Progenitor cell of endocrine pancreas (in vitro differentiated cells): ENCODE data around the gene AGRP. TPM values are rescaled to one million over a fixed set of nuclear protein-coding genes. Genes with fewer than 3 reads are reported as not detected.

ENCODE experiments used
- DNase-seq: peaks from one replicate; pipeline ENCODE4 v3.0.0; 2021; ENCODE audit warnings: low spot score; ENCODE audit not compliant: unreplicated experiment
- H3K27ac Mint-ChIP-seq: 2 replicates; pipeline ENCODE4 v1.8.0; 2021; ENCODE audit warnings: mild to moderate bottlenecking, moderate library complexity, mixed read lengths
- H3K27me3 Mint-ChIP-seq: 2 replicates; pipeline ENCODE4 v1.8.0; 2021; ENCODE audit warnings: mixed read lengths
- H3K36me3 Mint-ChIP-seq: 2 replicates; pipeline ENCODE4 v1.8.0; 2022; ENCODE audit warnings: mixed read lengths; ENCODE audit not compliant: insufficient read depth
- H3K4me1 Mint-ChIP-seq: 2 replicates; pipeline ENCODE4 v1.8.0; 2021; ENCODE audit warnings: low read depth, mixed read lengths
- H3K4me3 Mint-ChIP-seq: 2 replicates; pipeline ENCODE4 v1.8.0; 2021; ENCODE audit warnings: low read depth, mild to moderate bottlenecking, moderate library complexity, mixed read lengths
- H3K9me3 Mint-ChIP-seq: 2 replicates; pipeline ENCODE4 v1.8.0; 2021; ENCODE audit warnings: low read depth, mixed read lengths
- total RNA-seq: library from RNA; stranded (reverse); gene quantifications from 2 replicates; pipeline ENCODE4 v1.2.1, GENCODE V29; 2021
- TF ChIP-seq, protein P1 (sequence below): fragments of 200-600 bp; sonication (generic); IDR thresholded peaks from one replicate; pipeline ENCODE4 v1.5.0; 2021; ENCODE audit warnings: antibody characterized with exemption, mild to moderate bottlenecking; ENCODE audit not compliant: unreplicated experiment

The AGRP gene
- total RNA-seq, 1 donor from 2014 or later, result not detected

DNA sequence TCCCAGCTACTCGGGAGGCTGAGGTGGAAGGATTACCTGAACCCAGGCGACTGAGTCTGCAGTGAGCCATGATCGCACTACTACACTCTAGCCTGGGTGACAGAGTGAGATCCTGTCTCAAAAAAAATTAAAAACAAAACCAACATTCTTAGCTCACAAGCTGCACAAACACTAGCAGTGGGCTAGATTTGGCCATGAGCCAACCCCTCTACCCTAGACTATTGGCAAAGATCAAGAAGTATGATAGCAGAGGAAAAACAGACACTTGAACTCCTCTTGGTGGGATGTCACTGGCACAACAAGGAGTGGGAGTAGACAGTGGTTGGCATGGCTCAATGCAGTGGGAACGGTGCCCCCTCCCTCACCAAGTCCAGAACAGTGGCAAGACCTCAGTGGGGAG lies 25.7 kb upstream of the AGRP start:
- Mint-ChIP-seq H3K27me3 (peaks cover 22% of the 10 kb centered on the region), H3K36me3 (no peaks in the 10 kb centered on the region), H3K9me3 (no peaks in the 10 kb centered on the region), H3K4me3 (no peak overlapping the region), H3K27ac (no peak overlapping the region), H3K4me1 (no peaks in the 10 kb centered on the region)
- TF ChIP-seq, protein P1, sequence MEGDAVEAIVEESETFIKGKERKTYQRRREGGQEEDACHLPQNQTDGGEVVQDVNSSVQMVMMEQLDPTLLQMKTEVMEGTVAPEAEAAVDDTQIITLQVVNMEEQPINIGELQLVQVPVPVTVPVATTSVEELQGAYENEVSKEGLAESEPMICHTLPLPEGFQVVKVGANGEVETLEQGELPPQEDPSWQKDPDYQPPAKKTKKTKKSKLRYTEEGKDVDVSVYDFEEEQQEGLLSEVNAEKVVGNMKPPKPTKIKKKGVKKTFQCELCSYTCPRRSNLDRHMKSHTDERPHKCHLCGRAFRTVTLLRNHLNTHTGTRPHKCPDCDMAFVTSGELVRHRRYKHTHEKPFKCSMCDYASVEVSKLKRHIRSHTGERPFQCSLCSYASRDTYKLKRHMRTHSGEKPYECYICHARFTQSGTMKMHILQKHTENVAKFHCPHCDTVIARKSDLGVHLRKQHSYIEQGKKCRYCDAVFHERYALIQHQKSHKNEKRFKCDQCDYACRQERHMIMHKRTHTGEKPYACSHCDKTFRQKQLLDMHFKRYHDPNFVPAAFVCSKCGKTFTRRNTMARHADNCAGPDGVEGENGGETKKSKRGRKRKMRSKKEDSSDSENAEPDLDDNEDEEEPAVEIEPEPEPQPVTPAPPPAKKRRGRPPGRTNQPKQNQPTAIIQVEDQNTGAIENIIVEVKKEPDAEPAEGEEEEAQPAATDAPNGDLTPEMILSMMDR, result no peak
- no peak for DNase-seq

DNA sequence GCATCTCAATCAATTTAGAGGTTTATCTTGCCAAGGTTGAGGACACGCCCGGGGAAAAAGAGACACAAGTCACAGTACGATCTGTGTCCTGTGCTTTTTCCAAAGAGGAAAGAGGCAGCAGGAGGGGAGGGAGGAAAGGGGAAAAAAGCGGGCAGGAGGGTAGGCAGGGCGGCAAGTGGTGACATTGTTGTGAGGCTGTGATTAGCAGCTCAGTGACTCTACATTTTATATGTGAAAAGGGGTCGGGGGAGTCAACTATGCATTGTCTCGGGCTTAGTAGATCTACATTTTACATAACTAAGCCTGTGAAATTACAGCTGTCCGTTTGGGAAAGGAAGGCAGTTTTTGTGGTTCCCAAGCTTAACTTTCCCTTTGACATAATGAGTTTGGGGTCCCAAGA lies 23.1 kb upstream of the AGRP start:
- TF ChIP-seq, protein P1, result no peak
- peaks cover 18% of the 10 kb centered on the region for H3K27me3 Mint-ChIP-seq
- H3K4me3 Mint-ChIP-seq, result no peak overlapping the region
- no peaks in the 10 kb centered on the region for H3K9me3 Mint-ChIP-seq
- H3K27ac Mint-ChIP-seq, result no peak overlapping the region
- no peaks in the 10 kb centered on the region for H3K36me3 Mint-ChIP-seq
- no peaks in the 10 kb centered on the region for H3K4me1 Mint-ChIP-seq
- DNase-seq, result no peak

- DNase-seq, result no peak
- Mint-ChIP-seq H3K27me3 (peaks cover 18% of the 10 kb centered on the region), H3K27ac (no peak overlapping the region)
Measured at GRCh38 chr16:67504031-67505021, 21.0 kb upstream of the AGRP start.

GRCh38 chr16:67499106-67499505 lies 15.8 kb upstream of the AGRP start:
- TF ChIP-seq, protein P1, result no peak
- Mint-ChIP-seq H3K9me3 (no peaks in the 10 kb centered on the region), H3K36me3 (peaks cover 5% of the 10 kb centered on the region), H3K4me3 (no peak overlapping the region), H3K27me3 (no peaks in the 10 kb centered on the region), H3K4me1 (no peaks in the 10 kb centered on the region), H3K27ac (no peak overlapping the region)
- no peak for DNase-seq

More at GRCh38 chr16:67504031-67505021, 21.0 kb upstream of the AGRP start:
- Mint-ChIP-seq H3K9me3 (no peaks in the 10 kb centered on the region), H3K4me3 (no peak overlapping the region), H3K4me1 (no peaks in the 10 kb centered on the region), H3K36me3 (peaks cover 4% of the 10 kb centered on the region)
- TF ChIP-seq, protein P1, result no peak

- H3K36me3 Mint-ChIP-seq, result peaks cover 1% of the 10 kb centered on the region
- TF ChIP-seq, protein P1, result no peak
- no peak for DNase-seq
- H3K4me3 Mint-ChIP-seq, result no peak overlapping the region
- no peaks in the 10 kb centered on the region for H3K27me3 Mint-ChIP-seq
- H3K27ac Mint-ChIP-seq, result no peak overlapping the region
- no peaks in the 10 kb centered on the region for H3K9me3 Mint-ChIP-seq
- peaks cover 10% of the 10 kb centered on the region for H3K4me1 Mint-ChIP-seq
Measured at GRCh38 chr16:67490335-67491096, 7.2 kb upstream of the AGRP start.
